Mononuclear cell (primary cell): Measurements from ENCODE around the gene RTP4. TPM values are rescaled to one million over a fixed set of nuclear protein-coding genes. Genes with fewer than 3 reads are reported as not detected.
"Not testable (repeated sequence)": the region's sequence is repeated elsewhere in the genome, so short reads cannot be mapped to it uniquely, and the experiment has no call there.

Experiments used
- H3K27me3 ChIP-seq: 2 replicates; pipeline ENCODE4 v1.6.0; 2011; ENCODE audit warnings: low read length, control low read depth; ENCODE audit not compliant: insufficient read depth
- H3K4me1 ChIP-seq: 2 replicates; pipeline ENCODE4 v1.5.1; 2011; ENCODE audit warnings: mild to moderate bottlenecking, low read length, control low read depth; ENCODE audit not compliant: insufficient read depth
- H3K4me3 ChIP-seq: 2 replicates; pipeline ENCODE4 v1.5.1; 2011; ENCODE audit warnings: mild to moderate bottlenecking, low read length, moderate library complexity
- H3K9me3 ChIP-seq: 2 replicates; pipeline ENCODE4 v1.5.1; 2011; ENCODE audit warnings: low read depth, mild to moderate bottlenecking, control low read depth, low read length
- total RNA-seq: library from RNA; depleted of rRNA; stranded (reverse); fragments of >200 nt; gene quantifications from one replicate; pipeline ENCODE4 v1.2.3, GENCODE V29; 2012

Gene RTP4
- total RNA-seq, 1 donor, result 2.2 TPM

- no peaks in the 10 kb centered on the region for H3K9me3 ChIP-seq
- H3K4me1 ChIP-seq, result no peaks in the 10 kb centered on the region
- H3K4me3 ChIP-seq, result no peak overlapping the region
- no peaks in the 10 kb centered on the region for H3K27me3 ChIP-seq
Observed at GRCh38 chr3:187400756-187401155, 32.6 kb downstream of the RTP4 start.

DNA sequence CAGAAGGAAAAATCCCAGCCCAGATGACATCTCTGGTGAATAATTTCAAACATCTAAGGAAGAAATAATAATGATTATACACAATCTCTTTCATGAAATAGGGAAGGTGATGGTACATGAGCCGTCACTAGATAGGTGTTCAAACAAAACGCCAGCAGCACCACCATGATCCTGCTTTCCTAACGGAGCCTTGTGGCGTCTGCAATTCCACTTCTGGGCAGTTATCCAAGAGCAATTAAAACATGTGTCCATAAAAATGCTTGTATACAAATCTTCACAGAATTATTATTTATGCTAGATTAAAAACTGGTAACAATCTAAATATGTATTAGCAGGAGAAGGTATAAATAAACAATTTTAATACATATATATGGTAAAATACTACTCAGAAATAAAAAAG, 33.7 kb downstream of the RTP4 start:
- Histone ChIP-seq H3K9me3 (no peaks in the 10 kb centered on the region), H3K4me1 (no peaks in the 10 kb centered on the region), H3K27me3 (peaks cover 3% of the 10 kb centered on the region), H3K4me3 (no peak overlapping the region)

DNA sequence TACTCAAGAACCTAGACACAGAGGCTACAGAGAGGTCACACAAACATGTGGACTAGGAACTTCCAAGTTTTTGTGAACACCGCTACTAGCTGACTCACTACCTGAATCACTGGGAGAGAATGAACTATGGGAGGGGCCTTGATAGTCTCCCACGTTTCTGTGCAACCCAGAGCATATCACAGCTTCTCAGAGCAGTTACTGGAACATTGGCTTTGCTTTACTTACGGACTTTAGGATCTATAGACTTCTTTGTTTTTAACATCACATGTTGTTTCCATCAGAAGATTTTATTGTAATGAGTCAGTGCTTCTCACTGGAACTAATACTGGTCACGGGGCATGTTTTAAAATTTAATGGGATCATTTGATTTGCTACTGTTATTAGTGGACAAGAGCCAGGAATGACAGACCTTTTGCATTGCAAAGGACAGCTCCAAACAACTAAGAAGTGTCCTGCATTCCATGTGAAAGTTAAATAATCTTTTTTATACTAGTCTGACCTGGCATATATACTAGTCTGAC, 35.6 kb downstream of the RTP4 start:
- Histone ChIP-seq H3K9me3 (no peaks in the 10 kb centered on the region), H3K4me1 (no peaks in the 10 kb centered on the region), H3K27me3 (peaks cover 5% of the 10 kb centered on the region), H3K4me3 (no peak overlapping the region)

GRCh38 chr3:187406927-187407326, 38.7 kb downstream of the RTP4 start:
- Histone ChIP-seq H3K27me3 (peaks cover 15% of the 10 kb centered on the region), H3K4me3 (no peak overlapping the region), H3K4me1 (no peaks in the 10 kb centered on the region), H3K9me3 (no peaks in the 10 kb centered on the region)

DNA sequence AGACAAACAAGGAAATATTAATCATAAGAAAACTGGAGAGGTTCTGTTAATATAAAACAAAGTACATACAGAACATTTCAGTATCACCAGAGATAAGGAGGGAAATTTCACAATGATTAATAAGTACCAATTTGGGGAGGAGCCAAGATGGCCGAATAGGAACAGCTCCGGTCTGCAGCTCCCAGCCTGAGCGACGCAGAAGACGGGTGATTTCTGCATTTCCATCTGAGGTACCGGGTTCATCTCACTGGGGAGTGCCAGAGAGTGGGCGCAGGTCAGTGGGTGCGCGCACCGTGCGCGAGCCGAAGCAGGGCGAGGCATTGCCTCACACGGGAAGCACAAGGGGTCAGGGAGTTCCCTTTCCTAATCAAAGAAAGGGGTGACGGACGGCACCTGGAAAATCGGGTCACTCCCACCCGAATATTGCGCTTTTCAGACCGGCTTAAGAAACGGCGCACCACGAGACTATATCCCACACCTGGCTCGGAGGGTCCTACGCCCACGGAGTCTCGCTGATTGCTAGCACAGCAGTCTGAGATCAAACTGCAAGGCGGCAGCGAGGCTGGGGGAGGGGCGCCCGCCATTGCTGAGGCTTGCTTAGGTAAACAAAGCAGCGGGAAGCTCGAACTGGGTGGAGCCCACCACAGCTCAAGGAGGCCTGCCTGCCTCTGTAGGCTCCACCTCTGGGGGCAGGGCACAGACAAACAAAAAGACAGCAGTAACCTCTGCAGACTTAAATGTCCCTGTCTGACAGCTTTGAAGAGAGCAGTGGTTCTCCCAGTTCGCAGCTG, 44.0 kb downstream of the RTP4 start:
- not testable (repeated sequence) for H3K4me3 ChIP-seq, H3K9me3 ChIP-seq, H3K4me1 ChIP-seq
- peaks cover 10% of the 10 kb centered on the region for H3K27me3 ChIP-seq

Other genes with a start within 250 kb of the RTP4 start
- 0.52 TPM for gene RPL39L, start 228.9 kb upstream of the RTP4 start, total RNA-seq
- gene RTP1, start 170.9 kb upstream of the RTP4 start, total RNA-seq, result not detected
- not detected for gene MASP1, start 76.6 kb upstream of the RTP4 start, total RNA-seq